ENCODE results near the gene TMEM182. TPM values are rescaled to one million over a fixed set of nuclear protein-coding genes. Genes with fewer than 3 reads are reported as not detected.

TMEM182 gene
- total RNA-seq, 1 experiment from 2014 or later = 4.3 TPM

DNA sequence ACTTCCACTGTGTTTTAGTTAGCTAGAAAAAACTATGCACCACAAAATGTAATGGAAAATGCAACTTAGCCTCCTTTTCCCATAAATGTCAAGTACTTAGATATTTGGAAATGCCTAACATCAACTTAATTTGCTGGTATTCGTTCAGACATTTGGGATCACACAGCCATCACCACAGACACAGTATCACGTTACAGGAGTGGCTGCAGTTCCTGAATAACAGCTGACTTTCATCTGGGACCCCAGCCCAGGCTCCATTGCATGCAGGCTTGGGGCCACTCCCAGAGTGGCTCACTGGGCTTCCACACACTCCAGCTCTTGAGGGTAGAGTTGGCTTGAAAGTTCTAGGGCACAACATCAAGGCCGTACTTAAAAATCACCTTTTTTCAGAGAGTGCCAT, 9.3 kb downstream of the TMEM182 start:
- H3K4me1 Mint-ChIP-seq = peaks cover 6% of the 10 kb centered on the region
- H3K27me3 Mint-ChIP-seq (ENCODE audit: low read depth) = no peaks in the 10 kb centered on the region
- ChIA-PET CTCF (no interaction called here), POLR2A (no interaction called here)
- H3K36me3 Mint-ChIP-seq = peaks cover 12% of the 10 kb centered on the region
- H3K4me3 Mint-ChIP-seq = no peak overlapping the region
- ATAC-seq (no peak), DNase-seq (ENCODE audit: low spot score) (no peak)
- no peak for TF ChIP-seq HMGA2 (CRISPR knock-in tag; IDR thresholded peaks at IDR 0.05)
- TF ChIP-seq ZNF263 (CRISPR knock-in tag; IDR thresholded peaks at IDR 0.05; ENCODE audit: low read depth) = no peak
- no peak for TF ChIP-seq ZNF396 (CRISPR knock-in tag; IDR thresholded peaks at IDR 0.05; ENCODE audit: borderline replicate concordance)
- TF ChIP-seq NFE2L1 (CRISPR knock-in tag; IDR thresholded peaks at IDR 0.05) = no peak
- TF ChIP-seq, protein P1, sequence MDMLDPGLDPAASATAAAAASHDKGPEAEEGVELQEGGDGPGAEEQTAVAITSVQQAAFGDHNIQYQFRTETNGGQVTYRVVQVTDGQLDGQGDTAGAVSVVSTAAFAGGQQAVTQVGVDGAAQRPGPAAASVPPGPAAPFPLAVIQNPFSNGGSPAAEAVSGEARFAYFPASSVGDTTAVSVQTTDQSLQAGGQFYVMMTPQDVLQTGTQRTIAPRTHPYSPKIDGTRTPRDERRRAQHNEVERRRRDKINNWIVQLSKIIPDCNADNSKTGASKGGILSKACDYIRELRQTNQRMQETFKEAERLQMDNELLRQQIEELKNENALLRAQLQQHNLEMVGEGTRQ (CRISPR knock-in tag; IDR thresholded peaks at IDR 0.05) = no peak
- no peak for TF ChIP-seq OVOL2 (CRISPR knock-in tag; IDR thresholded peaks at IDR 0.05; ENCODE audit: borderline replicate concordance)
- TF ChIP-seq ZNF317 (CRISPR knock-in tag; IDR thresholded peaks at IDR 0.05; ENCODE audit: borderline replicate concordance, low read depth) = no peak
- H3K27ac Mint-ChIP-seq = no peak overlapping the region
- H3K9me3 Mint-ChIP-seq = no peaks in the 10 kb centered on the region

DNA sequence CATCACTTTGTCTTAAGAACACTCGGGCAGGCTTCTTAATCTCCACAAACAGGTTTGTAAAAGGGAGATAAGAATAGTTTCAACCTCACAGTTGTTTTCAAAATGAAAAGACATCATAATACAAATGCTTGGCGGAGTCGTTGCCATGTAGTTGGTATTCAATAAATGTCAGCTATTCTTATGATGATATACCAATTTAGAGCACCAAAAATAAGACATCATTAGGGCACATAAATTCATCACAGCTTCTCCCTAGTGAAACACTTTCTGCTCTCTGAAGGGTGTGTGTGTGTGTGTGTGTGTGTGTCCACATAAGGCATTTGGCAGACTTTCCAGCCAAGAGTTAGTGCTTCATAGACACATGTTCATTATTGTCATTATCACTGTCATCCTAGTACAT, 10.8 kb downstream of the TMEM182 start:
- POLR2A ChIA-PET = no interaction called here
- Mint-ChIP-seq H3K4me1 (peaks cover 6% of the 10 kb centered on the region), H3K27ac (no peak overlapping the region), H3K36me3 (peaks cover 12% of the 10 kb centered on the region), H3K27me3 (ENCODE audit: low read depth) (no peaks in the 10 kb centered on the region), H3K4me3 (no peak overlapping the region), H3K9me3 (no peaks in the 10 kb centered on the region)
- CTCF ChIA-PET = interaction anchor here (1.7 to 2.0 kb wide), 2 partner anchors 19 to 33 kb away, joined by 4 to 9 read pairs; no protein-coding TSS in a partner anchor
- DNase-seq (ENCODE audit: low spot score) (no peak), ATAC-seq (no peak)
- TF ChIP-seq, protein P2, sequence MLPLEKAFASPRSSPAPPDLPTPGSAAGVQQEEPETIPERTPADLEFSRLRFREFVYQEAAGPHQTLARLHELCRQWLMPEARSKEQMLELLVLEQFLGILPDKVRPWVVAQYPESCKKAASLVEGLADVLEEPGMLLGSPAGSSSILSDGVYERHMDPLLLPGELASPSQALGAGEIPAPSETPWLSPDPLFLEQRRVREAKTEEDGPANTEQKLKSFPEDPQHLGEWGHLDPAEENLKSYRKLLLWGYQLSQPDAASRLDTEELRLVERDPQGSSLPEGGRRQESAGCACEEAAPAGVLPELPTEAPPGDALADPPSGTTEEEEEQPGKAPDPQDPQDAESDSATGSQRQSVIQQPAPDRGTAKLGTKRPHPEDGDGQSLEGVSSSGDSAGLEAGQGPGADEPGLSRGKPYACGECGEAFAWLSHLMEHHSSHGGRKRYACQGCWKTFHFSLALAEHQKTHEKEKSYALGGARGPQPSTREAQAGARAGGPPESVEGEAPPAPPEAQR (CRISPR knock-in tag; IDR thresholded peaks at IDR 0.05) = no peak

DNA sequence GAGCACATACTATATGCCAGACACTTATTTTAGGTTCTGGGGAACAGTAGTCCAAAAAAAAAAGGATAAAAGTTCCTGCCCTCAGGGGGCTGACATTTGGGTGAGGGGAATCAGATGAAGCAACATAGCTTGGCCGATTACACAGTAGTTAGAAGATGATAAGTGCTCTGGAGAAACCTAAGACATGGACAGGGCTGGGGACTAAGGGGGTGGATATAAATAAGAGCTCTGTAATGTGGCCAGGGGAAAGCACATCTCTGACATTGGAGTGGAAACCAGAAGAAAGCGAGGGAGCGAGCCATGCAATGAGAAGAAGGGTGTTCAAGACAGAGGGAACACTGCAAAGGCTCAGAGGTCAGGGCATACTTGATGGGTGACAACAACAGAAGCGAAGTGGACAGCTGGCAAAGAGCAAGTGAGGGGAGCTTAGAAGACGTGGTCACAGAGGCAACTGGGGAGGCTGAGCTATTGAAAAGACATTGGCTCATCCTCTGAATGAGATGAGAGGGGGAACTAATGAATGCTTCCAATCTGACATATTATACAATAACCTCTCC, 11.4 kb downstream of the TMEM182 start:
- Mint-ChIP-seq H3K36me3 (peaks cover 7% of the 10 kb centered on the region), H3K4me1 (peaks cover 6% of the 10 kb centered on the region), H3K27me3 (ENCODE audit: low read depth) (no peaks in the 10 kb centered on the region), H3K9me3 (no peaks in the 10 kb centered on the region), H3K27ac (no peak overlapping the region), H3K4me3 (no peak overlapping the region)
- POLR2A ChIA-PET = no interaction called here
- DNase-seq (ENCODE audit: low spot score) = no peak
- TF ChIP-seq HMGA2 (CRISPR knock-in tag; IDR thresholded peaks at IDR 0.05) (no peak), GRHL2 (CRISPR knock-in tag; IDR thresholded peaks at IDR 0.05; ENCODE audit: insufficient replicate concordance, severe bottlenecking) (no peak), SOX15 (CRISPR knock-in tag; IDR thresholded peaks at IDR 0.05) (no peak), TCF7 (CRISPR knock-in tag; IDR thresholded peaks at IDR 0.05; ENCODE audit: low read depth) (no peak), EMX1 (CRISPR knock-in tag; IDR thresholded peaks at IDR 0.05) (no peak), ELF4 (CRISPR knock-in tag; IDR thresholded peaks at IDR 0.05; ENCODE audit: low read depth) (no peak)
- TF ChIP-seq, protein P3, sequence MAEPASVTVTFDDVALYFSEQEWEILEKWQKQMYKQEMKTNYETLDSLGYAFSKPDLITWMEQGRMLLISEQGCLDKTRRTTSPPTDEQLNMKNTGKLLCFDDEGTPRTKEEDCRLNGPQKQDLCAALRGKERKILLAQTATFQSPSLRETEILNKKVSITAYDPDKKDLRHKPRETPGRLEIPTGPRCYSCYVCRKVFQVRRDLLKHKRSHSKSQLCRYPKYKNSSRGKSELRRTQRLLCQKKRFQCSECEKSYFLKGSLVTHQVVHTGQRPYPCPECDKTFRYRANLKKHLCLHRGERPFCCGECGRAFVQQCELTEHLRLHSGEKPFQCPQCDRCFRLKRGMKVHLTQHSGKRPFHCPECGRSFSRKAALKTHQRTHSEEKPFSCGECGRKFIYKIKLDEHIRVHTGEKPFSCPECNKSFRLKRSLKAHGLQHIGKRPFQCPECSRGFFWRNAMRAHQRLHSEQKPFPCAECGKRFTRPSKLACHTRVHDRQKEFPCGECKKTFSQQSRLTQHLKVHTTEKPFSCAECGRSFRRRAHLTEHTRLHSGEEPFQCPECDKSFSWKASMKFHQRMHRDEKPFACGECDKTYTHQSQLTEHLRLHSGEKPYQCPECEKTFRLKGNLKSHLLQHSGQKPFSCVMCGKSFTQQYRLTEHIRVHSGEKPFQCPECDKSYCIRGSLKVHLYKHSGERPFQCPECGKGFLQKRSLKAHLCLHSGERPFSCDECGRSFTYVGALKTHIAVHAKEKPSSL (CRISPR knock-in tag; conservative IDR thresholded peaks at IDR 0.05) = no peak
- ATAC-seq = no peak
- CTCF ChIA-PET = interaction anchor here (1.7 to 2.0 kb wide), 2 partner anchors 20 to 33 kb away, joined by 4 to 9 read pairs; no protein-coding TSS in a partner anchor

DNA sequence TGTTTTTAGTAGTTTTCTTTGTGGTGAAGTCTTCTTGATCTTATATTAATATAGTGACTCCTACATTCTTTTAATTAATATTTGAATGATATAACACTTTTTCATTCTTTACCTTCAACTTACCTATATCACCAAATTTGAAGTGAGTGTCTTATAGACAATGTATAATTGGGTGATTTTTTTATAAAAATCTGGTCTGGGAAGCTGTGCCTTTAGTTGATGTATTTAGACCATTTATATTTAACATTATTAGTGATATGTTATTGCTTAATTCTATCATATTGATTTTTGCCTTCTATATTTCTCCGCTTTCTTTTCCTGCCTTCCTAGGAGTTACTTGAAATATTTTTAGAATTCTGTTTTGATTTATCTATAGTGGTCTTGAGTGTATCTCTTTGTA, 16.4 kb downstream of the TMEM182 start:
- no peak for DNase-seq (ENCODE audit: low spot score)
- ChIA-PET CTCF (interaction anchor here (1.0 to 1.5 kb wide), 2 partner anchors 24 to 28 kb away, joined by 3 to 5 read pairs; no protein-coding TSS in a partner anchor), POLR2A (no interaction called here)
- Mint-ChIP-seq H3K9me3 (no peaks in the 10 kb centered on the region), H3K27me3 (ENCODE audit: low read depth) (no peaks in the 10 kb centered on the region), H3K27ac (no peak overlapping the region), H3K36me3 (no peaks in the 10 kb centered on the region), H3K4me3 (no peak overlapping the region), H3K4me1 (peaks cover 6% of the 10 kb centered on the region)
- TF ChIP-seq FOXJ3 (CRISPR knock-in tag; IDR thresholded peaks at IDR 0.05; ENCODE audit: borderline replicate concordance) = no peak
- no peak for TF ChIP-seq ZNF416 (CRISPR knock-in tag; IDR thresholded peaks at IDR 0.05)
- no peak for TF ChIP-seq CREB1 (CRISPR knock-in tag; IDR thresholded peaks at IDR 0.05)
- no peak for TF ChIP-seq FOXK1 (CRISPR knock-in tag; IDR thresholded peaks at IDR 0.05)
- TF ChIP-seq, protein P4, sequence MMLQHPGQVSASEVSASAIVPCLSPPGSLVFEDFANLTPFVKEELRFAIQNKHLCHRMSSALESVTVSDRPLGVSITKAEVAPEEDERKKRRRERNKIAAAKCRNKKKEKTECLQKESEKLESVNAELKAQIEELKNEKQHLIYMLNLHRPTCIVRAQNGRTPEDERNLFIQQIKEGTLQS (CRISPR knock-in tag; conservative IDR thresholded peaks at IDR 0.05) = no peak
- TF ChIP-seq, protein P5, sequence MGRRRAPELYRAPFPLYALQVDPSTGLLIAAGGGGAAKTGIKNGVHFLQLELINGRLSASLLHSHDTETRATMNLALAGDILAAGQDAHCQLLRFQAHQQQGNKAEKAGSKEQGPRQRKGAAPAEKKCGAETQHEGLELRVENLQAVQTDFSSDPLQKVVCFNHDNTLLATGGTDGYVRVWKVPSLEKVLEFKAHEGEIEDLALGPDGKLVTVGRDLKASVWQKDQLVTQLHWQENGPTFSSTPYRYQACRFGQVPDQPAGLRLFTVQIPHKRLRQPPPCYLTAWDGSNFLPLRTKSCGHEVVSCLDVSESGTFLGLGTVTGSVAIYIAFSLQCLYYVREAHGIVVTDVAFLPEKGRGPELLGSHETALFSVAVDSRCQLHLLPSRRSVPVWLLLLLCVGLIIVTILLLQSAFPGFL (CRISPR knock-in tag; IDR thresholded peaks at IDR 0.05; ENCODE audit: borderline replicate concordance) = no peak
- TF ChIP-seq RORB (CRISPR knock-in tag; IDR thresholded peaks at IDR 0.05) = no peak
- no peak for TF ChIP-seq JAZF1 (CRISPR knock-in tag; IDR thresholded peaks at IDR 0.05)
- ATAC-seq = no peak
